Prostate gland (tissue), 2 donors: ENCODE results near the gene XRN2. TPM values are rescaled to one million over a fixed set of nuclear protein-coding genes. Genes with fewer than 3 reads are reported as not detected.

Experiments used
- DNase-seq: peaks from one replicate; pipeline ENCODE4 v3.0.0-alpha.2; 2019; ENCODE audit warnings: low spot score
- H3K27ac ChIP-seq, 2 donors: fragments of 200-600 bp; sonication (generic); 2 replicates each; pipeline ENCODE4 v1.5.1; 2017 to 2019
- H3K27me3 ChIP-seq: fragments of 200-600 bp; sonication (generic); replicated peaks from 2 replicates; pipeline ENCODE4 v1.5.1; 2019; ENCODE audit not compliant: insufficient read depth
- H3K36me3 ChIP-seq, 2 donors: fragments of 200-600 bp; sonication (generic); 1 replicate in 1 of 2; 2 replicates in 1 of 2; pipeline versions ENCODE4 v1.5.1 to v1.8.1; 2017 to 2019
- H3K4me1 ChIP-seq: fragments of 200-600 bp; sonication (generic); replicated peaks from 2 replicates; pipeline ENCODE4 v1.5.1; 2019
- H3K4me3 ChIP-seq, 2 donors: fragments of 200-600 bp; sonication (generic); 2 replicates each; pipeline ENCODE4 v1.5.1; 2017 to 2019
- H3K9me3 ChIP-seq: fragments of 200-600 bp; sonication (generic); 2 replicates; pipeline ENCODE4 v1.5.1; 2017
- POLR2A ChIP-seq: fragments of 450-650 bp; IDR thresholded peaks from one replicate; pipeline ENCODE4 v1.6.1; 2016; ENCODE audit warnings: antibody characterized with exemption, mild to moderate bottlenecking
- POLR2AphosphoS5 ChIP-seq: sonication (generic); formaldehyde crosslinking; IDR thresholded peaks from one replicate; pipeline ENCODE4 v1.6.1; 2017; ENCODE audit warnings: antibody characterized with exemption
- WGBS: methylation state at CpG from one replicate; pipeline ENCODE4 v1.1.5; 2018; 5-methylcytosine and 5-hydroxymethylcytosine counted together
- intact Hi-C: fragments of 100-400 bp; cut with DNase I; formaldehyde crosslinking; loops from one replicate; pipeline ENCODE4 v1.14.2; 2022
- total RNA-seq, 2 donors: library from RNA; depleted of rRNA; stranded (reverse); fragments of >200 nt; gene quantifications; one replicate each; pipeline ENCODE4 v1.1.0, GENCODE V29; 2016
- TF ChIP-seq, protein P1 (sequence below), 4 experiments: fragments of 200-600 bp in 2 of 4; fragments of 450-650 bp in 2 of 4; sonication (generic) in 2 of 4; IDR thresholded peaks; 1 replicate in 3 of 4; 2 replicates in 1 of 4; pipeline ENCODE4 v1.5.1; 2016 to 2019; ENCODE audit warnings: antibody characterized with exemption in 4 of 4, mild to moderate bottlenecking in 2 of 4, moderate library complexity in 2 of 4

The XRN2 gene
- total RNA-seq, 2 donors from 2014 or later = 49.4 to 51.3 TPM

DNA sequence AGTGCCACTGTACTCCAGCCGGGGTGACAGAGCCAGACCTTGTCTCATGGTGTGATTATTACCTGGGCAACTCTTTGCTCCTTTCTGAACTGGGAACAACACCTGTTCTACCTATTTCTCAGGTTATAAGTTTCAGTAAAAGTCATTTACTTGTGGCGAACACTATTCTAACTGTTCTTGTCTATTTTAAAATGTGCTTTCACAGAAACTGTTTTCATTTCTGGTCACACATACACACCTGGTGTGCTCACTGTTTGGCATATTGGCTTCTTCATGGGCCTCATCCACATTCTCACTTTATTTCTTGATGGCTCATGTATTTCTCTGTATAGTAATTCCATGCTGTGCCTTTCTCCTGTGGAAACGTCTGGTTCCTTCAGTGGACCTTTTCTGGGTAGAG, 30.5 kb upstream of the XRN2 start:
- intact Hi-C loops = no loop called here
- H3K36me3 ChIP-seq = no peaks in the 10 kb centered on the region
- no peak overlapping the region for H3K4me3 ChIP-seq
- H3K27me3 ChIP-seq = no peaks in the 10 kb centered on the region
- H3K4me1 ChIP-seq = no peaks in the 10 kb centered on the region
- H3K9me3 ChIP-seq = no peaks in the 10 kb centered on the region
- DNase-seq = no peak
- TF ChIP-seq POLR2A (no peak), POLR2AphosphoS5 (no peak)
- TF ChIP-seq, protein P1, sequence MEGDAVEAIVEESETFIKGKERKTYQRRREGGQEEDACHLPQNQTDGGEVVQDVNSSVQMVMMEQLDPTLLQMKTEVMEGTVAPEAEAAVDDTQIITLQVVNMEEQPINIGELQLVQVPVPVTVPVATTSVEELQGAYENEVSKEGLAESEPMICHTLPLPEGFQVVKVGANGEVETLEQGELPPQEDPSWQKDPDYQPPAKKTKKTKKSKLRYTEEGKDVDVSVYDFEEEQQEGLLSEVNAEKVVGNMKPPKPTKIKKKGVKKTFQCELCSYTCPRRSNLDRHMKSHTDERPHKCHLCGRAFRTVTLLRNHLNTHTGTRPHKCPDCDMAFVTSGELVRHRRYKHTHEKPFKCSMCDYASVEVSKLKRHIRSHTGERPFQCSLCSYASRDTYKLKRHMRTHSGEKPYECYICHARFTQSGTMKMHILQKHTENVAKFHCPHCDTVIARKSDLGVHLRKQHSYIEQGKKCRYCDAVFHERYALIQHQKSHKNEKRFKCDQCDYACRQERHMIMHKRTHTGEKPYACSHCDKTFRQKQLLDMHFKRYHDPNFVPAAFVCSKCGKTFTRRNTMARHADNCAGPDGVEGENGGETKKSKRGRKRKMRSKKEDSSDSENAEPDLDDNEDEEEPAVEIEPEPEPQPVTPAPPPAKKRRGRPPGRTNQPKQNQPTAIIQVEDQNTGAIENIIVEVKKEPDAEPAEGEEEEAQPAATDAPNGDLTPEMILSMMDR (IDR thresholded peaks at IDR 0.05) = no peak
- 92% methylated on average over 3 of the region's 3 CpGs for WGBS
- H3K27ac ChIP-seq = no peak overlapping the region

- no peaks in the 10 kb centered on the region for H3K4me1 ChIP-seq
- TF ChIP-seq, protein P1 (IDR thresholded peaks at IDR 0.05) = no peak
- TF ChIP-seq POLR2A (no peak), POLR2AphosphoS5 (no peak)
- H3K4me3 ChIP-seq = no peak overlapping the region
- no peaks in the 10 kb centered on the region for H3K9me3 ChIP-seq
- H3K27ac ChIP-seq = no peak overlapping the region
- H3K27me3 ChIP-seq = no peaks in the 10 kb centered on the region
- H3K36me3 ChIP-seq = no peaks in the 10 kb centered on the region
- intact Hi-C loops = no loop called here
- 81% methylated on average over 8 of the region's 8 CpGs for WGBS
- DNase-seq = no peak
Observed at GRCh38 chr20:21273755-21274386, 29.3 kb upstream of the XRN2 start.

DNA sequence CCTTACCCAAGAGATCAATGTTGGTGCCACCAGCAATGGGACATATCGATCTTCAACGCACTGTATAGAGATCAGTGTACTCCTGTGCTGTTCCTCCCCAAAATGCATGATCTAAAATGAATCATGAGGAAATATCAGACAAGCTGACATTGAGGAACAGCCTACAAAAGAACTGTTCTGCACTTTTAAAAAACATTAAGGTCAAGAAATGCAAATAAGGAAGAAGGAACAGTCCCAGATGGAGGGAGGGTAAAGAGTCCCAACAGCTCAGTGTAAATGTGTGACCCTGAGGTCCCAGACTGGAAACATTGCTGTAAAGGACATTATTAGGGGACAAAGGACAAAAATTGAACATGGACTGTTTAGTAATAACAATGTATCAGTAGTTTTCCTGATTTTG, 24.3 kb upstream of the XRN2 start:
- DNase-seq = no peak

GRCh38 chr20:21279706-21280521, 23.2 kb upstream of the XRN2 start:
- no peak for DNase-seq
- 45% methylated on average over 7 of the region's 7 CpGs for WGBS
- Histone ChIP-seq H3K4me3 (no peak overlapping the region), H3K36me3 (no peaks in the 10 kb centered on the region), H3K4me1 (no peaks in the 10 kb centered on the region), H3K9me3 (no peaks in the 10 kb centered on the region), H3K27me3 (no peaks in the 10 kb centered on the region), H3K27ac (no peak overlapping the region)
- intact Hi-C loops = no loop called here
- TF ChIP-seq POLR2AphosphoS5 (no peak), POLR2A (no peak)
- TF ChIP-seq, protein P1 (IDR thresholded peaks at IDR 0.05) = no peak

More for the DNA sequence above, 24.3 kb upstream of the XRN2 start:
- whole genome bisulfite sequencing = 100% methylated on average over 2 of the region's 2 CpGs
- no peaks in the 10 kb centered on the region for H3K4me1 ChIP-seq
- H3K27me3 ChIP-seq = no peaks in the 10 kb centered on the region
- H3K36me3 ChIP-seq = no peaks in the 10 kb centered on the region
- H3K4me3 ChIP-seq = no peak overlapping the region
- TF ChIP-seq POLR2A = no peak
- TF ChIP-seq, protein P1 (IDR thresholded peaks at IDR 0.05) = no peak
- H3K9me3 ChIP-seq = no peaks in the 10 kb centered on the region
- intact Hi-C loops = no loop called here
- no peak overlapping the region for H3K27ac ChIP-seq
